Endodermal cell (in vitro differentiated cells): Measurements from ENCODE around the gene CNKSR2. TPM values are rescaled to one million over a fixed set of nuclear protein-coding genes. Genes with fewer than 3 reads are reported as not detected.
"Not testable (repeated sequence)": the region's sequence is repeated elsewhere in the genome, so short reads cannot be mapped to it uniquely, and the experiment has no call there.

Experiments used
- DNase-seq: peaks from one replicate; pipeline ENCODE4 v3.0.0-alpha.2; 2017
- H3K27ac ChIP-seq: 2 replicates; pipeline ENCODE4 v1.5.1; 2013; ENCODE audit warnings: mild to moderate bottlenecking, low read depth, low read length, moderate library complexity
- H3K27me3 ChIP-seq: 2 replicates; pipeline ENCODE4 v1.6.1; 2013; ENCODE audit warnings: mild to moderate bottlenecking, low read length, moderate library complexity; ENCODE audit not compliant: insufficient read depth, control insufficient read depth, poor library complexity, severe bottlenecking
- H3K36me3 ChIP-seq: 2 replicates; pipeline ENCODE4 v1.7.0; 2013; ENCODE audit warnings: mild to moderate bottlenecking, low read length, moderate library complexity; ENCODE audit not compliant: control insufficient read depth, insufficient read depth
- H3K4me1 ChIP-seq: one replicate; pipeline ENCODE4 v1.7.0; 2013; ENCODE audit warnings: low read length; ENCODE audit not compliant: control insufficient read depth, insufficient read depth
- H3K4me3 ChIP-seq: 2 replicates; pipeline ENCODE4 v1.5.1; 2013; ENCODE audit warnings: mild to moderate bottlenecking, low read length, moderate library complexity
- H3K9ac ChIP-seq: 2 replicates; pipeline ENCODE4 v1.6.1; 2013; ENCODE audit warnings: mild to moderate bottlenecking, low read length, moderate library complexity; ENCODE audit not compliant: poor library complexity, severe bottlenecking; ENCODE audit errors: extremely low read depth
- H3K9me3 ChIP-seq: 2 replicates; pipeline ENCODE4 v1.6.1; 2013; ENCODE audit warnings: mild to moderate bottlenecking, low read length, moderate library complexity; ENCODE audit not compliant: control insufficient read depth
- H3K27ac Mint-ChIP-seq: 2 replicates; pipeline ENCODE4 v1.8.0; 2020; ENCODE audit warnings: mixed read lengths
- H3K27me3 Mint-ChIP-seq: 2 replicates; pipeline ENCODE4 v1.8.0; 2021; ENCODE audit warnings: mild to moderate bottlenecking, mixed read lengths; ENCODE audit not compliant: insufficient read depth
- H3K36me3 Mint-ChIP-seq: 2 replicates; pipeline ENCODE4 v1.8.0; 2020; ENCODE audit warnings: low read depth, mixed read lengths
- H3K4me1 Mint-ChIP-seq: 2 replicates; pipeline ENCODE4 v1.8.0; 2020; ENCODE audit warnings: mixed read lengths
- H3K4me3 Mint-ChIP-seq: 2 replicates; pipeline ENCODE4 v1.8.0; 2020; ENCODE audit warnings: mild to moderate bottlenecking, moderate library complexity, mixed read lengths
- H3K9me3 Mint-ChIP-seq: 2 replicates; pipeline ENCODE4 v1.8.0; 2020; ENCODE audit warnings: mild to moderate bottlenecking, mixed read lengths
- WGBS, 2 experiments: methylation state at CpG; one replicate each; pipeline versions ENCODE4 v1.1.5 to v1.1.7; 2013; ENCODE audit warnings: missing lambda C conversion rate in 2 of 2, mixed read lengths in 1 of 2; ENCODE audit not compliant: insufficient coverage in 1 of 2, insufficient read length in 1 of 2; 5-methylcytosine and 5-hydroxymethylcytosine counted together
- total RNA-seq, 2 donors: library from RNA; stranded (reverse); fragmentation: NEBNext Ultra II Directional in 1 of 2; extraction: Animal tissue kit (Norgen Biotek cat#: 25700) in 1 of 2; gene quantifications; 2 replicates in 1 of 2; 3 replicates in 1 of 2; pipeline ENCODE4 v1.2.1, GENCODE V29; 2021
- TF ChIP-seq, protein P1 (sequence below): fragments of 200-600 bp; sonication (generic); conservative IDR thresholded peaks from 2 replicates; pipeline ENCODE4 v1.5.0; 2021; ENCODE audit warnings: antibody characterized with exemption, mild to moderate bottlenecking

The CNKSR2 gene
- total RNA-seq, 2 donors from 2014 or later: 16.9 to 28.7 TPM

GRCh38 chrX:21529771-21530170 lies 155.6 kb downstream of the CNKSR2 start:
- H3K9ac ChIP-seq: no peak overlapping the region
- no peaks in the 10 kb centered on the region for H3K27me3 ChIP-seq
- Mint-ChIP-seq H3K9me3 (no peaks in the 10 kb centered on the region), H3K4me3 (no peak overlapping the region), H3K27me3 (no peaks in the 10 kb centered on the region), H3K36me3 (no peaks in the 10 kb centered on the region), H3K4me1 (no peaks in the 10 kb centered on the region), H3K27ac (no peak overlapping the region)
- H3K36me3 ChIP-seq: no peaks in the 10 kb centered on the region
- no peak overlapping the region for H3K27ac ChIP-seq
- TF ChIP-seq, protein P1, sequence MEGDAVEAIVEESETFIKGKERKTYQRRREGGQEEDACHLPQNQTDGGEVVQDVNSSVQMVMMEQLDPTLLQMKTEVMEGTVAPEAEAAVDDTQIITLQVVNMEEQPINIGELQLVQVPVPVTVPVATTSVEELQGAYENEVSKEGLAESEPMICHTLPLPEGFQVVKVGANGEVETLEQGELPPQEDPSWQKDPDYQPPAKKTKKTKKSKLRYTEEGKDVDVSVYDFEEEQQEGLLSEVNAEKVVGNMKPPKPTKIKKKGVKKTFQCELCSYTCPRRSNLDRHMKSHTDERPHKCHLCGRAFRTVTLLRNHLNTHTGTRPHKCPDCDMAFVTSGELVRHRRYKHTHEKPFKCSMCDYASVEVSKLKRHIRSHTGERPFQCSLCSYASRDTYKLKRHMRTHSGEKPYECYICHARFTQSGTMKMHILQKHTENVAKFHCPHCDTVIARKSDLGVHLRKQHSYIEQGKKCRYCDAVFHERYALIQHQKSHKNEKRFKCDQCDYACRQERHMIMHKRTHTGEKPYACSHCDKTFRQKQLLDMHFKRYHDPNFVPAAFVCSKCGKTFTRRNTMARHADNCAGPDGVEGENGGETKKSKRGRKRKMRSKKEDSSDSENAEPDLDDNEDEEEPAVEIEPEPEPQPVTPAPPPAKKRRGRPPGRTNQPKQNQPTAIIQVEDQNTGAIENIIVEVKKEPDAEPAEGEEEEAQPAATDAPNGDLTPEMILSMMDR: no peak
- no peaks in the 10 kb centered on the region for H3K9me3 ChIP-seq
- 86% methylated on average over 2 of the region's 2 CpGs; no CpG with 5 or more reads in 1 of the 2 experiments for WGBS, 2 experiments
- no peak overlapping the region for H3K4me3 ChIP-seq
- H3K4me1 ChIP-seq: no peaks in the 10 kb centered on the region
- DNase-seq: no peak

GRCh38 chrX:21544642-21545041 lies 170.4 kb downstream of the CNKSR2 start:
- H3K27me3 Mint-ChIP-seq, H3K36me3 ChIP-seq, H3K9me3 ChIP-seq, H3K4me1 Mint-ChIP-seq, H3K4me3 ChIP-seq, H3K4me3 Mint-ChIP-seq, H3K27ac ChIP-seq, H3K27ac Mint-ChIP-seq, H3K27me3 ChIP-seq, DNase-seq, H3K4me1 ChIP-seq, H3K9ac ChIP-seq: not testable (repeated sequence)
- whole genome bisulfite sequencing, 2 experiments: 96 to 100% methylated on average over 1 to 10 of the region's 10 CpGs
- peaks cover 15% of the 10 kb centered on the region for H3K36me3 Mint-ChIP-seq
- H3K9me3 Mint-ChIP-seq: peaks cover 11% of the 10 kb centered on the region

DNA sequence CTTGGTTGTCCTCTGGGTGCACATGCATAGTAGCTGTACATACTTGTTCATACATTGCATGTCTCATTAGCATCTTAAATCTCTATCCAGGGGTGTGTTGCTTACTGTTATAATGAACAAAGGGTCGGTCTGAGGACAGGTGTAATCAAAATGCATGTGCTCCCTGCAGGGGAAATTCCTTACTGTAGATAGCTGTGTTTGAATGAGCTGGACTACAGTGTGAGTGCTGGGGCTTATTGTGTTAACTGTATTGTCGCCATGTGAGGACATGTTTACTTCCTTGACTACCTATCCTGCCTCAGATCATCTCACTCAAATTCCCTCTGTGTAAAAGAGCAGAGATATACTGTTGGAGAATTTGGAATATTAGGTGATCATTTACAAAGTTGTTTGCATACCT lies 185.2 kb downstream of the CNKSR2 start:
- TF ChIP-seq, protein P1: no peak
- DNase-seq: peak; percentile 32
- H3K27me3 ChIP-seq: no peaks in the 10 kb centered on the region
- H3K9ac ChIP-seq: no peak overlapping the region
- H3K9me3 ChIP-seq: no peaks in the 10 kb centered on the region
- no peak overlapping the region for H3K27ac ChIP-seq
- Mint-ChIP-seq H3K4me3 (no peak overlapping the region), H3K4me1 (peaks cover 12% of the 10 kb centered on the region), H3K27ac (peak overlapping the region; percentile 73), H3K27me3 (no peaks in the 10 kb centered on the region), H3K36me3 (peaks cover 2% of the 10 kb centered on the region), H3K9me3 (no peaks in the 10 kb centered on the region)
- no peak overlapping the region for H3K4me3 ChIP-seq
- H3K4me1 ChIP-seq: no peaks in the 10 kb centered on the region
- H3K36me3 ChIP-seq: no peaks in the 10 kb centered on the region
- WGBS, 2 experiments: 77% methylated on average over 1 of the region's 2 CpGs; no CpG with 5 or more reads in 1 of the 2 experiments

DNA sequence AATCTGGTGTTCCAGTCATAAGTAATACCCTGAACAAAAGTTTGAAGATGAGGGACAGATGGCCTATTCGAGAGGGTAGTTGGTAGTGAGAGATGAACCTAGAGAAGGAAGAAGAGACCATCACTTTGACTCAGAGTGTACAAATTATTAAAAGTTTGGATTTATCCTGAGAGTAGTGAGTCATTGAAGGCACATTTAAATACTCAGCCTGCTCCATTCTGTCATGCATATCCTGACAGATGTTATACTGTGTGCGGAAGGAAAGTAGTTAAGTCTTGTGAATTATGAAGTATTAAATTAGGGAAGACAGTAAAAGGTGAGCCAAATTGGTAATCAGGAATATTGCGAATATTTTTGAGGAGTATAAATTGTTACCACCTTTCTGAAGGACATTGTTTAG lies 190.8 kb downstream of the CNKSR2 start:
- TF ChIP-seq, protein P1: no peak
- no peak for DNase-seq
- WGBS, 2 experiments: 95 to 100% methylated on average over 1 to 2 of the region's 3 CpGs
- H3K36me3 Mint-ChIP-seq: peaks cover 2% of the 10 kb centered on the region
- Histone ChIP-seq H3K36me3 (no peaks in the 10 kb centered on the region), H3K9ac (no peak overlapping the region), H3K9me3 (no peaks in the 10 kb centered on the region), H3K27me3 (no peaks in the 10 kb centered on the region), H3K27ac (no peak overlapping the region), H3K4me3 (no peak overlapping the region), H3K4me1 (no peaks in the 10 kb centered on the region)
- no peaks in the 10 kb centered on the region for H3K9me3 Mint-ChIP-seq
- H3K4me3 Mint-ChIP-seq: no peak overlapping the region
- no peaks in the 10 kb centered on the region for H3K27me3 Mint-ChIP-seq
- H3K27ac Mint-ChIP-seq: no peak overlapping the region
- H3K4me1 Mint-ChIP-seq: peaks cover 2% of the 10 kb centered on the region
